GM23248 (cell line): ENCODE data around the gene SPOCD1.

ENCODE experiments used
- EZH2 ChIP-seq: fragments of 200-600 bp; sonication (generic); IDR thresholded peaks from 2 replicates; pipeline ENCODE4 v1.6.1; 2018; ENCODE audit warnings: antibody characterized with exemption, mild to moderate bottlenecking; ENCODE audit not compliant: insufficient read depth, poor library complexity, severe bottlenecking
- EZH2phosphoT487 ChIP-seq: fragments of 200-600 bp; sonication (generic); IDR thresholded peaks from 2 replicates; pipeline ENCODE4 v1.6.1; 2018; ENCODE audit warnings: antibody characterized with exemption, moderate library complexity, mild to moderate bottlenecking, low read depth; ENCODE audit not compliant: insufficient read depth

GRCh38 chr1:31781756-31782371 lies 34.0 kb downstream of the SPOCD1 start:
- TF ChIP-seq EZH2: no peak
- no peak for TF ChIP-seq EZH2phosphoT487
